GM19438 (cell line): Measurements from ENCODE around the gene CERS5.

Experiments used
- ATAC-seq: cut with Tn5 transposase; IDR thresholded peaks from one replicate; pipeline ENCODE4 v1.9.1; 2021; ENCODE audit warnings: low read depth; ENCODE audit not compliant: unreplicated experiment

Gene CERS5

GRCh38 chr12:50082644-50083043, 84.5 kb downstream of the CERS5 start:
- ATAC-seq, result no peak

GRCh38 chr12:50081096-50081808, 85.9 kb downstream of the CERS5 start:
- no peak for ATAC-seq

- ATAC-seq, result no peak
Measured at GRCh38 chr12:50079771-50080170, 87.4 kb downstream of the CERS5 start.
